ENCODE measurements around the gene REEP3. TPM values are rescaled to one million over a fixed set of nuclear protein-coding genes. Genes with fewer than 3 reads are reported as not detected.

Gene REEP3
- total RNA-seq, 1 experiment from 2014 or later: 39.6 TPM

GRCh38 chr10:63591600-63592379 lies 70.6 kb downstream of the REEP3 start:
- H3K9me3 ChIP-seq (ENCODE audit: low read depth, low read length, poor library complexity, severe bottlenecking): no peaks in the 10 kb centered on the region
- intact Hi-C loops (cut with micrococcal nuclease; ENCODE audit: unreplicated experiment): no loop called here
- TF ChIP-seq EZH2 (IDR thresholded peaks at IDR 0.05; ENCODE audit: borderline replicate concordance, low read depth, low read length, poor library complexity, severe bottlenecking): no peak
- no peak for TF ChIP-seq CTCF (conservative IDR thresholded peaks at IDR 0.05; ENCODE audit: low read depth, low read length)
- H3K27me3 ChIP-seq (replicated peaks; ENCODE audit: insufficient read depth, low read depth, low read length, poor library complexity): no peaks in the 10 kb centered on the region
- ChIA-PET POLR2A (ENCODE audit: low non-redundant PET) (no interaction called here), CTCF (no interaction called here)
- DNase-seq (ENCODE audit: low spot score): no peak
- BruUV-seq (replicated peaks): no TSS peak
- peaks cover 5% of the 10 kb centered on the region for H3K4me1 ChIP-seq (ENCODE audit: insufficient read depth, low read length, poor library complexity, severe bottlenecking)
- H3K4me3 ChIP-seq (ENCODE audit: low read depth, low read length, poor library complexity, severe bottlenecking): no peak overlapping the region
- H3K36me3 ChIP-seq (ENCODE audit: insufficient read depth, low read length, poor library complexity, severe bottlenecking): no peaks in the 10 kb centered on the region
- H3K27ac ChIP-seq (ENCODE audit: low read depth, low read length, poor library complexity, severe bottlenecking): no peak overlapping the region

DNA sequence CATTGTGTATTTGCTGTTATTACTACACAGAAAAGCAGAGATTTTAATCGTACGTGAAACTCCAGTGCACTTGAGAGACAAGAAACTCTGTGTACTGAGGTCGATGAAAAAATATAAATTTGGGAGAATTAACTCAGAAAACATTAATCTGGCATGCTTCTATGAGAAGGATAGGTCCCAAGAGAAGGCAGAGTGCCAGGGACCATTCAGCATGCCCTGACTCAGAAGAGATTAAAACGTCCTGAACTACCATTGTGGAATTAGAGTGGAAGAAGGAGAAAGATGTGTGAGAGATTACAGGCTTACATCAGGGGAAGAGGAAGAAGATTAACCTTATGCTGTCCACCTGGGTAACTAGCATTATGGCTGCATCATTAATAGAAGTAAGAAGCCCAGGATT lies 72.4 kb downstream of the REEP3 start:
- ChIA-PET POLR2A (ENCODE audit: low non-redundant PET) (no interaction called here), CTCF (no interaction called here)
- TF ChIP-seq CTCF (conservative IDR thresholded peaks at IDR 0.05; ENCODE audit: low read depth, low read length): no peak
- no peak for TF ChIP-seq EZH2 (IDR thresholded peaks at IDR 0.05; ENCODE audit: borderline replicate concordance, low read depth, low read length, poor library complexity, severe bottlenecking)
- intact Hi-C loops (cut with micrococcal nuclease; ENCODE audit: unreplicated experiment): no loop called here
- H3K27ac ChIP-seq (ENCODE audit: low read depth, low read length, poor library complexity, severe bottlenecking): no peak overlapping the region
- peak; percentile 33 for DNase-seq (ENCODE audit: low spot score)
- peaks cover 5% of the 10 kb centered on the region for H3K4me1 ChIP-seq (ENCODE audit: insufficient read depth, low read length, poor library complexity, severe bottlenecking)
- H3K27me3 ChIP-seq (replicated peaks; ENCODE audit: insufficient read depth, low read depth, low read length, poor library complexity): no peaks in the 10 kb centered on the region
- no peak overlapping the region for H3K4me3 ChIP-seq (ENCODE audit: low read depth, low read length, poor library complexity, severe bottlenecking)
- H3K9me3 ChIP-seq (ENCODE audit: low read depth, low read length, poor library complexity, severe bottlenecking): no peaks in the 10 kb centered on the region
- BruUV-seq (replicated peaks): no TSS peak
- no peaks in the 10 kb centered on the region for H3K36me3 ChIP-seq (ENCODE audit: insufficient read depth, low read length, poor library complexity, severe bottlenecking)

DNA sequence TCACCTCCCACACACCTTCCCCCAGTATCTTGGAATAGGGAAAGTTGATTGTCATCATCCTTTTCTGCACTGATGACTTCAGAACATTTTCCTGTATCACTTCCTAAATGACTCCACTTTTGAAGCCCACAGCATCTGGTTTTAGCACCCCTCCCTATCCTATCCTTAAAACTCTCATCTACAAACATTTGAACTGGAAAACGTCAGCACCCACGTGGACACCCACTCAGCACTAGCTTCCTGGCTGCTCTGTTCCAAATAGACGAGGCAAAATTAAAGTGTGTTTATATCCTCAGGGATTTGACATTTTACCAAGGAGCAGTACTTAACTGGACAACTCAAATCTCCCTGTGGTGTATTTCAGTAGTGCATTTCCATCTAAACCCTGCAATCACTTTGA lies 73.9 kb downstream of the REEP3 start:
- Histone ChIP-seq H3K4me1 (ENCODE audit: insufficient read depth, low read length, poor library complexity, severe bottlenecking) (peaks cover 5% of the 10 kb centered on the region), H3K27ac (ENCODE audit: low read depth, low read length, poor library complexity, severe bottlenecking) (no peak overlapping the region), H3K4me3 (ENCODE audit: low read depth, low read length, poor library complexity, severe bottlenecking) (no peak overlapping the region), H3K9me3 (ENCODE audit: low read depth, low read length, poor library complexity, severe bottlenecking) (no peaks in the 10 kb centered on the region), H3K27me3 (replicated peaks; ENCODE audit: insufficient read depth, low read depth, low read length, poor library complexity) (no peaks in the 10 kb centered on the region), H3K36me3 (ENCODE audit: insufficient read depth, low read length, poor library complexity, severe bottlenecking) (no peaks in the 10 kb centered on the region)
- intact Hi-C loops (cut with micrococcal nuclease; ENCODE audit: unreplicated experiment): no loop called here
- ChIA-PET POLR2A (ENCODE audit: low non-redundant PET) (no interaction called here), CTCF (no interaction called here)
- TF ChIP-seq CTCF (conservative IDR thresholded peaks at IDR 0.05; ENCODE audit: low read depth, low read length): no peak
- BruUV-seq (replicated peaks): no TSS peak
- no peak for DNase-seq (ENCODE audit: low spot score)

All from A673 (cell line).